Measurements from ENCODE around the gene H3-3A. TPM values are rescaled to one million over a fixed set of nuclear protein-coding genes. Genes with fewer than 3 reads are reported as not detected.

H3-3A gene
- total and polyA plus RNA-seq, 10 of the 15 experiments (the other 5 are each of a cell fraction or from before 2014, with no cell fraction given) = 215 to 486 (median 393) TPM

DNA sequence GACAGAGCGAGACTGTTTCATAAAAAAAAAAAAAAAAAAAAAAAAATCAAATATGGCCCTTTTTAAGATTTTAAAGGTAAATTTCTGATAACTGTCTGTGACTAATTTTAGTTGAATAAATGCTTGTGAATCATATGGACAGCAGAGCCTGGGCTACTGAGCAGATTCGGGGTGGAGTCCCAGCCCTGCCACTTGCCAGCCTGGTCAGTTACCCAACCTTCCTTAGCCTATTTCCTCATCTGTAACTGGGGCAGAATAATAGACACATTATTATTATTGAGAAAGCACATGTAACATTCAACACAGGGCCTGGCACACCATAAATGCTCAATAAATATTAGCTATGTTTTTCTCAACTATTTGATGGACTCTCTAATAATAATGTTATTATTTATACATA is 11.2 kb upstream of the H3-3A start:
- H3K27me3 ChIP-seq (replicated peaks in 1 of 2; ENCODE audit: control insufficient read depth in 2 of 2, insufficient read depth in 2 of 2, low read length in 1 of 2) = no peaks in the 10 kb centered on the region
- DNase-seq (ENCODE audit: low read depth, low spot score) = no peak
- no peaks in the 10 kb centered on the region for H3K9me3 ChIP-seq (replicated peaks; ENCODE audit: control insufficient read depth, insufficient read depth, low read length)
- H3K9ac ChIP-seq (ENCODE audit: control insufficient read depth, insufficient read depth, low read length) = no peak overlapping the region
- WGBS (ENCODE audit: insufficient coverage, insufficient replicate concordance, low lambda C conversion rate, missing lambda C conversion rate) = 91% methylated on average over 1 of the region's 2 CpGs
- H3K4me1 ChIP-seq (ENCODE audit: control insufficient read depth, insufficient read depth, low read length) = no peaks in the 10 kb centered on the region
- SMC1A ChIA-PET (ENCODE audit: uncharacterized antibody, unreplicated experiment) = no interaction called here
- ATAC-seq = no peak
- no peaks in the 10 kb centered on the region for H3K79me2 ChIP-seq (ENCODE audit: control insufficient read depth, insufficient read depth, low read length)
- POLR2A ChIA-PET = interaction anchor here (0.5 kb wide), 1 partner anchor 89 kb away, joined by 3 read pairs; no protein-coding TSS in a partner anchor
- RAD21 ChIA-PET (ENCODE audit: unreplicated experiment) = no interaction called here
- no TSS peak for BruUV-seq (replicated peaks)
- intact Hi-C loops (cut with micrococcal nuclease; ENCODE audit: unreplicated experiment) (no loop called here), in situ Hi-C loops (cut with MboI) (no loop called here)
- no peak overlapping the region for H3K4me2 ChIP-seq (ENCODE audit: control insufficient read depth, insufficient read depth)
- no peak overlapping the region for H2AFZ ChIP-seq (ENCODE audit: control insufficient read depth, low read depth, low read length)
- no peaks in the 10 kb centered on the region for H3K36me3 ChIP-seq (ENCODE audit: control insufficient read depth in 2 of 2, insufficient read depth in 2 of 2, low read length in 1 of 2)
- FAIRE-seq = no peak
- H3K4me3 ChIP-seq = no peak overlapping the region
- H3K27ac ChIP-seq (ENCODE audit: control insufficient read depth, insufficient read depth) = no peak overlapping the region
- CTCF ChIA-PET = no interaction called here
- no peaks in the 10 kb centered on the region for H4K20me1 ChIP-seq (ENCODE audit: control insufficient read depth, insufficient read depth)
- TF ChIP-seq SRF (IDR thresholded peaks at IDR 0.05; ENCODE audit: low read depth in 2 of 2, low read length in 2 of 2) = no peak
- no peak for TF ChIP-seq BCL11A (IDR thresholded peaks at IDR 0.05; ENCODE audit: low read depth, low read length)
- TF ChIP-seq GABPA (IDR thresholded peaks at IDR 0.05; ENCODE audit: low read depth) = no peak
- no peak for TF ChIP-seq IRF5 (IDR thresholded peaks at IDR 0.05; ENCODE audit: borderline replicate concordance)
- no peak for TF ChIP-seq TCF3 (IDR thresholded peaks at IDR 0.05; ENCODE audit: borderline replicate concordance, insufficient read depth, low read depth, low read length)
- TF ChIP-seq CREB1 (IDR thresholded peaks at IDR 0.05; ENCODE audit: low read depth) = no peak
- TF ChIP-seq, protein P1, sequence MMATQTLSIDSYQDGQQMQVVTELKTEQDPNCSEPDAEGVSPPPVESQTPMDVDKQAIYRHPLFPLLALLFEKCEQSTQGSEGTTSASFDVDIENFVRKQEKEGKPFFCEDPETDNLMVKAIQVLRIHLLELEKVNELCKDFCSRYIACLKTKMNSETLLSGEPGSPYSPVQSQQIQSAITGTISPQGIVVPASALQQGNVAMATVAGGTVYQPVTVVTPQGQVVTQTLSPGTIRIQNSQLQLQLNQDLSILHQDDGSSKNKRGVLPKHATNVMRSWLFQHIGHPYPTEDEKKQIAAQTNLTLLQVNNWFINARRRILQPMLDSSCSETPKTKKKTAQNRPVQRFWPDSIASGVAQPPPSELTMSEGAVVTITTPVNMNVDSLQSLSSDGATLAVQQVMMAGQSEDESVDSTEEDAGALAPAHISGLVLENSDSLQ (IDR thresholded peaks at IDR 0.05) = no peak
- TF ChIP-seq NRF1 (conservative IDR thresholded peaks at IDR 0.05; ENCODE audit: low read depth, low read length) = no peak
- no peak for TF ChIP-seq BCL3 (IDR thresholded peaks at IDR 0.05; ENCODE audit: borderline replicate concordance, insufficient read depth, low read depth, low read length, poor library complexity, severe bottlenecking)
- TF ChIP-seq E4F1 (IDR thresholded peaks at IDR 0.05; ENCODE audit: borderline replicate concordance, partially characterized antibody) = no peak
- TF ChIP-seq CHD4 (IDR thresholded peaks at IDR 0.05) = no peak
- TF ChIP-seq ZZZ3 (IDR thresholded peaks at IDR 0.05; ENCODE audit: control insufficient read depth, insufficient read length, low read depth) = no peak
- TF ChIP-seq RAD21 (IDR thresholded peaks at IDR 0.05; ENCODE audit: insufficient read depth, low read depth, low read length) = no peak
- TF ChIP-seq RELA (IDR thresholded peaks at IDR 0.05; ENCODE audit: borderline replicate concordance, partially characterized antibody) = no peak
- TF ChIP-seq EP300 (IDR thresholded peaks at IDR 0.05; ENCODE audit: borderline replicate concordance in 1 of 2, control insufficient read depth in 1 of 2, low read depth in 2 of 2, low read length in 2 of 2) = no peak
- no peak for TF ChIP-seq BRCA1 (IDR thresholded peaks at IDR 0.05; ENCODE audit: low read depth, low read length)
- TF ChIP-seq NFYA (IDR thresholded peaks at IDR 0.05; ENCODE audit: borderline replicate concordance, low read depth, low read length) = no peak
- TF ChIP-seq, protein P2, sequence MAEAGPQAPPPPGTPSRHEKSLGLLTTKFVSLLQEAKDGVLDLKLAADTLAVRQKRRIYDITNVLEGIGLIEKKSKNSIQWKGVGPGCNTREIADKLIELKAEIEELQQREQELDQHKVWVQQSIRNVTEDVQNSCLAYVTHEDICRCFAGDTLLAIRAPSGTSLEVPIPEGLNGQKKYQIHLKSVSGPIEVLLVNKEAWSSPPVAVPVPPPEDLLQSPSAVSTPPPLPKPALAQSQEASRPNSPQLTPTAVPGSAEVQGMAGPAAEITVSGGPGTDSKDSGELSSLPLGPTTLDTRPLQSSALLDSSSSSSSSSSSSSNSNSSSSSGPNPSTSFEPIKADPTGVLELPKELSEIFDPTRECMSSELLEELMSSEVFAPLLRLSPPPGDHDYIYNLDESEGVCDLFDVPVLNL (IDR thresholded peaks at IDR 0.05; ENCODE audit: low read depth, low read length) = no peak

Data from GM12878 (cell line).